Heart left ventricle (tissue), 13 donors: ENCODE measurements around the gene LDHAL6B.

Source experiments
- CTCF ChIP-seq, 12 donors: fragments of 200-600 bp; sonication (generic) in 4 of 12; IDR thresholded peaks; one replicate each; pipeline versions ENCODE4 v1.5.0 to v1.8.0; 2018 to 2022; ENCODE audit warnings: antibody characterized with exemption in 12 of 12, mild to moderate bottlenecking in 5 of 12
- POLR2A ChIP-seq, 2 donors: fragments of 450-650 bp; IDR thresholded peaks; one replicate each; pipeline ENCODE4 v1.6.1; 2017; ENCODE audit warnings: antibody characterized with exemption in 2 of 2, mild to moderate bottlenecking in 2 of 2, moderate library complexity in 2 of 2
- donor health status: ischemic (EF 13 %, LVEDD 7.1; RV severe dilation, severe dysfunction).
- donor health status: DM: no; HTN: yes; CAD: no.
- donor health status: DM: no; HTN: no; CAD: no.
- donor health status: ischemic (EF 25% LVEDD 6.9; RV normal size, moderate dysfunction).
- donor health status: ischemic (EF 25% LVEDD 5.7; RV mildly dilated, moderate dysfunction).
- donor health status: ischemic (EF 35%, LVEDD 5.7; RV mildly dilated, moderate dysfunction).
- donor health status: nonischemic (EF 11% LVEDD 7.7; RV severe dilation, severe dysfunction).
- donor health status: DM: yes; HTN: yes; CAD: no.
- donor health status: PGD.
- donor health status: ischemic (EF 29% LVEDD 5.4; RV normal size, mild dysfunction).
- donor health status: nonischemic (EF 23%, LVEDD 6.1; RV moderate dilation, normal function).

GRCh38 chr15:59229015-59229414 lies 22.4 kb downstream of the LDHAL6B start:
- TF ChIP-seq POLR2A (IDR thresholded peaks at IDR 0.05) (no peak), CTCF (IDR thresholded peaks at IDR 0.05) (no peak)
